Osteoblast (primary cell): ENCODE measurements around the gene FRA10AC1. TPM values are rescaled to one million over a fixed set of nuclear protein-coding genes. Genes with fewer than 3 reads are reported as not detected.

Experiments
- DNase-seq: peaks from one replicate; pipeline ENCODE4 v3.0.0; 2011; ENCODE audit warnings: low spot score, mixed read lengths; ENCODE audit not compliant: insufficient read length; ENCODE audit errors: missing footprints
- H2AFZ ChIP-seq: 2 replicates; pipeline ENCODE4 v1.6.0; 2011; ENCODE audit warnings: mild to moderate bottlenecking, low read length
- H3K27ac ChIP-seq: 2 replicates; pipeline ENCODE4 v1.5.1; 2011; ENCODE audit warnings: mild to moderate bottlenecking, low read depth, low read length, moderate library complexity
- H3K27me3 ChIP-seq: 2 replicates; pipeline ENCODE4 v1.6.0; 2012; ENCODE audit warnings: mild to moderate bottlenecking, control low read depth, inconsistent platforms, low read length, moderate library complexity; ENCODE audit not compliant: insufficient read depth
- H3K36me3 ChIP-seq: 2 replicates; pipeline ENCODE4 v1.5.1; 2011; ENCODE audit warnings: mild to moderate bottlenecking, low read length, control low read depth, moderate library complexity; ENCODE audit not compliant: insufficient read depth
- H3K4me1 ChIP-seq: 2 replicates; pipeline ENCODE4 v1.5.1; 2011; ENCODE audit warnings: mild to moderate bottlenecking, low read length, control low read depth, moderate library complexity; ENCODE audit not compliant: insufficient read depth
- H3K4me2 ChIP-seq: 2 replicates; pipeline ENCODE4 v1.6.0; 2011; ENCODE audit warnings: mild to moderate bottlenecking, low read length; ENCODE audit not compliant: insufficient read depth
- H3K4me3 ChIP-seq: fragments of 200-600 bp; sonication (generic); 3 replicates; pipeline ENCODE4 v1.5.1; 2012; ENCODE audit warnings: mild to moderate bottlenecking, low read length, inconsistent platforms; ENCODE audit not compliant: insufficient read depth
- H3K79me2 ChIP-seq: 2 replicates; pipeline ENCODE4 v1.6.0; 2012; ENCODE audit warnings: mild to moderate bottlenecking, low read length, control low read depth, inconsistent platforms; ENCODE audit not compliant: insufficient read depth
- H3K9me3 ChIP-seq: 2 replicates; pipeline ENCODE4 v1.5.1; 2011; ENCODE audit warnings: low read depth, low read length, control low read depth
- H4K20me1 ChIP-seq: 2 replicates; pipeline ENCODE4 v1.6.0; 2012; ENCODE audit warnings: mild to moderate bottlenecking, low read length, control low read depth; ENCODE audit not compliant: insufficient read depth
- total RNA-seq: library from RNA; depleted of rRNA; stranded (reverse); fragments of >200 nt; gene quantifications from 2 replicates; pipeline ENCODE4 v1.2.3, GENCODE V29; 2012
- TF ChIP-seq, protein P1 (sequence below): IDR thresholded peaks from 2 replicates; pipeline ENCODE4 v1.5.1; 2011; ENCODE audit warnings: mild to moderate bottlenecking, low read depth, low read length, moderate library complexity; ENCODE audit errors: extremely low read depth

Gene FRA10AC1
- total RNA-seq, 1 donor = 8.7 TPM

GRCh38 chr10:93719901-93720300 lies 17.5 kb upstream of the FRA10AC1 start:
- no peak overlapping the region for H3K4me3 ChIP-seq
- TF ChIP-seq, protein P1, sequence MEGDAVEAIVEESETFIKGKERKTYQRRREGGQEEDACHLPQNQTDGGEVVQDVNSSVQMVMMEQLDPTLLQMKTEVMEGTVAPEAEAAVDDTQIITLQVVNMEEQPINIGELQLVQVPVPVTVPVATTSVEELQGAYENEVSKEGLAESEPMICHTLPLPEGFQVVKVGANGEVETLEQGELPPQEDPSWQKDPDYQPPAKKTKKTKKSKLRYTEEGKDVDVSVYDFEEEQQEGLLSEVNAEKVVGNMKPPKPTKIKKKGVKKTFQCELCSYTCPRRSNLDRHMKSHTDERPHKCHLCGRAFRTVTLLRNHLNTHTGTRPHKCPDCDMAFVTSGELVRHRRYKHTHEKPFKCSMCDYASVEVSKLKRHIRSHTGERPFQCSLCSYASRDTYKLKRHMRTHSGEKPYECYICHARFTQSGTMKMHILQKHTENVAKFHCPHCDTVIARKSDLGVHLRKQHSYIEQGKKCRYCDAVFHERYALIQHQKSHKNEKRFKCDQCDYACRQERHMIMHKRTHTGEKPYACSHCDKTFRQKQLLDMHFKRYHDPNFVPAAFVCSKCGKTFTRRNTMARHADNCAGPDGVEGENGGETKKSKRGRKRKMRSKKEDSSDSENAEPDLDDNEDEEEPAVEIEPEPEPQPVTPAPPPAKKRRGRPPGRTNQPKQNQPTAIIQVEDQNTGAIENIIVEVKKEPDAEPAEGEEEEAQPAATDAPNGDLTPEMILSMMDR = no peak
- H3K4me1 ChIP-seq = no peaks in the 10 kb centered on the region
- H3K36me3 ChIP-seq = no peaks in the 10 kb centered on the region
- H3K27ac ChIP-seq = no peak overlapping the region
- H3K4me2 ChIP-seq = no peak overlapping the region
- H3K9me3 ChIP-seq = no peaks in the 10 kb centered on the region
- H4K20me1 ChIP-seq = no peaks in the 10 kb centered on the region
- DNase-seq = peak; percentile 41
- no peaks in the 10 kb centered on the region for H3K79me2 ChIP-seq
- H3K27me3 ChIP-seq = peaks cover 17% of the 10 kb centered on the region
- no peak overlapping the region for H2AFZ ChIP-seq

DNA sequence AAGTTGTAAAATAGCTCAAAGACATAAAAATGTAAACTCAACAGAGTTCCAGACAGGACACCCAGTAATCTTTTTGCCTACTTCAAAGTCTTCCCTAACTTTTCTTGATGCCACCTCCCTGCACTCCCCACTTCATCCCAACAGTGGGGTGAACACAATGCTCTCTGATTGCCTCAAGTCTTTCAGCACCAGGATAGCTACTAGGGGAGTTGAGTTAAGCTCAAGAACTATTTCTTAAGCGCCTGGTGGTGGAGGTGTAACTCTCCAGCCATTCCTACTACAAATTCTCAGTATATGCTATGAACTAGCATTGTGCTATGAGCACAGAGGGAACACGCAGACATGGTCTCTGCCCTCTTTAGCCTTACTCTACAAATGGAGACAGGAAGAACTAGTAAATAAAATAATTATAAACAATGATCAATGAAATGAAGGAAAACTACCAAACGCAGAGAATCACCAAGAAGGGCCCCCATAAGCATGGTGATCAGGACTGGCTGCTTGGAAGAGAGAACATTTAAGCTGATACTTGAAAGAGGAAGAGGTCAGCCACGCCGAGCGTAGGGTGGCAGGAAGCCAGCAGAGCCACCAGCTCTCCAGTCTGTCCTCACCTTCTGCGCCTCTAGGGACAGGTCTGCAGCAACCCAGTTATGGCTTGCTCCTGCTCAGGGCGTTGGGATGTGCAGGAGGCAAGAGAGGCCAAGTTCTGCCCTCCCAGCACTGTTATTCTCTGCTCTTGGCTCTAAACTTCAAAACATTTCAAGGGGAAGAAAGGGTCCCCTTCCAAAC lies 16.7 kb upstream of the FRA10AC1 start:
- Histone ChIP-seq H3K36me3 (no peaks in the 10 kb centered on the region), H3K79me2 (no peaks in the 10 kb centered on the region), H3K27ac (no peak overlapping the region), H2AFZ (no peak overlapping the region), H3K4me1 (no peaks in the 10 kb centered on the region), H3K4me3 (no peak overlapping the region), H3K27me3 (peaks cover 9% of the 10 kb centered on the region), H3K9me3 (no peaks in the 10 kb centered on the region), H4K20me1 (no peaks in the 10 kb centered on the region), H3K4me2 (no peak overlapping the region)
- TF ChIP-seq, protein P1 = no peak
- no peak for DNase-seq

DNA sequence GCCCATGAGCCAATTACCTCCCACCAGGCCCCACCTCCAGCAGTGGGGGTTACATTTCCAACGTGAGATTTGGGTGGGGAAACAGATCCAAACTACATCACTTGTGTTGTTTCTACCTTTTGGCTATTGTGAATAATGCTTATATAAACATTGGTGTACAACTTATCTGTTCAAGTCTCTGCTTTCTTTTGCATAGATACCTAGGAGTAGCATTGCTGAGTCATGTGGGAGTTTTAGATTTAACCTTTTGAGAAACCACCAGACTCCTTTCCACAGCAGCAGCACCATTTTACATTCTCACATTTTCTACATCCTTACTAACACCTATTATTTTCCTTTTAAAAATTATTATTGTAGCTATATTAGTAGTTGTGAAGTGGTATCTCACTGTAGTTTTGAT lies 14.4 kb upstream of the FRA10AC1 start:
- Histone ChIP-seq H4K20me1 (no peaks in the 10 kb centered on the region), H3K36me3 (no peaks in the 10 kb centered on the region), H2AFZ (no peak overlapping the region), H3K4me3 (no peak overlapping the region), H3K79me2 (no peaks in the 10 kb centered on the region), H3K27me3 (no peaks in the 10 kb centered on the region), H3K4me1 (peaks cover 5% of the 10 kb centered on the region), H3K9me3 (no peaks in the 10 kb centered on the region), H3K4me2 (no peak overlapping the region), H3K27ac (no peak overlapping the region)
- no peak for DNase-seq
- TF ChIP-seq, protein P1 = no peak

GRCh38 chr10:93715345-93715744 lies 13.0 kb upstream of the FRA10AC1 start:
- no peak for DNase-seq
- Histone ChIP-seq H3K4me3 (no peak overlapping the region), H3K4me2 (no peak overlapping the region), H3K27ac (no peak overlapping the region), H3K4me1 (peaks cover 5% of the 10 kb centered on the region), H3K27me3 (no peaks in the 10 kb centered on the region), H3K36me3 (no peaks in the 10 kb centered on the region), H4K20me1 (no peaks in the 10 kb centered on the region), H2AFZ (no peak overlapping the region), H3K9me3 (no peaks in the 10 kb centered on the region), H3K79me2 (no peaks in the 10 kb centered on the region)
- TF ChIP-seq, protein P1 = no peak
